BLaER1 treated with 17β-estradiol and CSF1 and Interleukin-3, amounts not matched to agents 10 nM and 100 nM (cell line): Measurements from ENCODE around the gene GNPTG.

ENCODE experiments used
- H3K27ac ChIP-seq, 11 experiments: shearing (Covaris generic); formaldehyde crosslinking; 2 replicates each; pipeline ENCODE4 v1.8.1; 2022
- H3K27me3 ChIP-seq, 11 experiments: shearing (Covaris generic); formaldehyde crosslinking; 2 replicates each; pipeline ENCODE4 v1.8.1; 2022
- H3K36me3 ChIP-seq, 11 experiments: shearing (Covaris generic); formaldehyde crosslinking; 2 replicates each; pipeline ENCODE4 v1.8.1; 2022
- H3K4me1 ChIP-seq, 10 experiments: shearing (Covaris generic); formaldehyde crosslinking; 2 replicates each; pipeline ENCODE4 v1.8.1; 2022
- H3K4me2 ChIP-seq, 11 experiments: shearing (Covaris generic); formaldehyde crosslinking; 2 replicates each; pipeline ENCODE4 v1.8.1; 2022
- H3K4me3 ChIP-seq, 10 experiments: shearing (Covaris generic); formaldehyde crosslinking; 2 replicates each; pipeline ENCODE4 v1.8.1; 2022
- H3K9ac ChIP-seq, 11 experiments: shearing (Covaris generic); formaldehyde crosslinking; 2 replicates each; pipeline ENCODE4 v1.8.1; 2022
- H3K9me3 ChIP-seq, 11 experiments: shearing (Covaris generic); formaldehyde crosslinking; replicated peaks in 1 of 11; 2 replicates each; pipeline ENCODE4 v1.8.1; 2022
- H4K20me1 ChIP-seq, 11 experiments: shearing (Covaris generic); formaldehyde crosslinking; 2 replicates each; pipeline ENCODE4 v1.8.1; 2022
- Cebpa-rat ChIP-seq, 11 experiments: shearing (Covaris generic); IDR thresholded peaks; 2 replicates each; pipeline ENCODE4 v1.8.1; 2022

The GNPTG gene

DNA sequence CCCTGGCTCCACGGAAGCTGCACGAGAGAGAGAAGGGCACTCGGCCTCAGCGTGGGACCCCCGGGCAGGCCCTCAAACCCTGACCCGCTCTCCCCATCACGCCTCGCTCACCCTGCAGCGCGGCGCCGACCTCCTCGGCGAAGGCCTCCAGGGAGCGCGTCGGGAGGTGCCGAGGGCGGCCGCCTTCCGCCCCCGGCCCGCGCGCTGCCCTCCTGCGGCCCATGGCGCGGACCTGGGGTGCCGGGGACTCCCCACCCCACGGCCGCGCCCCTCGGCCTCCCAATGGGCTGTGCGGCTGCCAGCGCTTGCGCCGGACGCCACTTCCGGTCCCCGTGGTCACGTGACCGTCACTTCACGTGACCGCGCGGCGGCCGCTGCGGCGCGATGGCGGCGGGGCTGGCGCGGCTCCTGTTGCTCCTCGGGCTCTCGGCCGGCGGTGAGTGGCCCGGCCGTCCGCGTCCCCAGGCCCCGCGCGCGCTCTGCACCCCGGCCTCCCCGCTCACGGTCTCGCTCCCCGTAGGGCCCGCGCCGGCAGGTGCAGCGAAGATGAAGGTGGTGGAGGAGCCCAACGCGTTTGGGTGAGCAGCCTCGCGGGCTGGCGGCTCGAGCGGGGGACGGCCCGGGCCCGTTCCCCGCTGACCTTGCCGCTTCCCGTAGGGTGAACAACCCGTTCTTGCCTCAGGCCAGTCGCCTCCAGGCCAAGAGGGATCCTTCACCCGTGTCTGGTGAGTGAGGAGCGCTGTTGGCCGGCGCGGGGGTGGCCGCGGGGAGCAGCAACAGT, at the start of gene GNPTG, which contains the start of gene TSR3:
TSS of gene GNPTG (plus strand) at position 350 of the 781 bp plus-strand sequence. CDS start at position 385, 35 bp downstream.
TSS of gene TSR3 (minus strand) at position 297 of the 781 bp plus-strand sequence. CDS start at position 223, 74 bp downstream.
- H3K36me3 ChIP-seq, result peaks cover 20 to 39% (median 27%) of the 10 kb centered on the region in 11 experiments
- peak within 1 kb of the TSS; percentile 95 to 99 (median 97) for H3K4me2 ChIP-seq
- H3K4me3 ChIP-seq, result peak within 1 kb of the TSS; percentile 77 to 99 (median 92)
- H3K9ac ChIP-seq, result peak within 1 kb of the TSS; percentile 73 to 96 (median 88)
- no peaks in the 10 kb centered on the region for H3K9me3 ChIP-seq
- no peaks in the 10 kb centered on the region for H3K27me3 ChIP-seq
- peaks cover 26 to 48% (median 32%) of the 10 kb centered on the region in 10 experiments for H3K4me1 ChIP-seq
- H4K20me1 ChIP-seq, result peaks cover 15 to 90% (median 45%) of the 10 kb centered on the region in 11 experiments; a peak in 21 of 22 replicates
- no peak for TF ChIP-seq Cebpa-rat (IDR thresholded peaks at IDR 0.05)
- peak within 1 kb of the TSS; percentile 70 to 86 (median 81) for H3K27ac ChIP-seq

DNA sequence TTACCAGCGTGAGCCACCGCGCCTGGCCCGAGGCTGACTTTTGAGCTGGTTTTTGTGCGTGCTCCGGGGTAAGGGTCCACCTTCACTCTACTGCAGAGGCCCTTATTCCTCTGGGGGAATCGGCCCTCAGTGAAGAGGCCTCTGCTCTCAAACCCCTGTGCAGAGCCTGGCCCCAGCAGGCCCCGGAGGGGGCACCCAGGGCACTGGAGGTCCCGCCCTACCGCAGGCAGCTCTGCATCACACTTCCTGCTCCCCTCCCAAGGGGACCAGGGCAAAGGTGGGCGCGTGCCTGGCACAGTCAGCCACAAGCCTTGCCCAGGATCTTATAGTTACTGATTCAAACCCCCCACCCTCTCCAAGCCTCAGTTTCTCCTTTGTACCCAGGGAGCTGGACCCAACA, 45.9 kb upstream of the GNPTG start:
- Histone ChIP-seq H3K9me3 (no peaks in the 10 kb centered on the region), H3K4me3 (peak overlapping the region in 4 of 10 experiments; percentile 9 to 32 (median 19); a peak in 3 of 20 replicates), H3K36me3 (peaks cover 0 to 6% (median 3%) of the 10 kb centered on the region in 11 experiments; a peak in 8 of 22 replicates), H3K27ac (peak overlapping the region in 10 of 11 experiments; percentile 79 to 89 (median 84); a peak in 19 of 22 replicates), H3K4me2 (peak overlapping the region; percentile 66 to 96 (median 85)), H3K27me3 (no peaks in the 10 kb centered on the region), H3K4me1 (peaks cover 31 to 65% (median 63%) of the 10 kb centered on the region in 10 experiments), H4K20me1 (peaks cover 10 to 13% (median 11%) of the 10 kb centered on the region in 11 experiments), H3K9ac (peak overlapping the region; percentile 17 to 77 (median 70); a peak in 20 of 22 replicates)
- no peak for TF ChIP-seq Cebpa-rat (IDR thresholded peaks at IDR 0.05)

DNA sequence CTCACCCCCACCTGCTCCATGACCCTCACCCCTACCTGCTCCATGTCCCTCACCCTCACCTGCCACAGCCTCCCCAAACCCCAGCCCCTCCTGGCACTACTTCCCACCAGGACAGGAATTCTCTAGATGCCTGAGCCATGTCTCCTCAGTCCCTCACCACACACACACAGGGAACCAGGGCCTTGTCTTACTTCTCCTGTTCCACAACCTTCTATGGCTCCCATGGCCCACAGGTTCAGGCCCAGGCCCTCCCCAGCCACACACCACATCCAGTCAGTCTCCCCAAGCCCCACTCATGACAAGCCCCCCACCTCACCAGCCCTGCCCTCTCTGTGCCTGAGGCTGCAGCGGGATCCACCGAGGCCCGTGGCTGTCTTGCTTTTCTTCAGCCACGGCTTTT, 45.4 kb upstream of the GNPTG start:
- H3K9me3 ChIP-seq, result no peaks in the 10 kb centered on the region
- H3K9ac ChIP-seq, result peak overlapping the region in 10 of 11 experiments; percentile 48 to 77 (median 71); a peak in 14 of 22 replicates
- H3K4me3 ChIP-seq, result no peak overlapping the region

DNA sequence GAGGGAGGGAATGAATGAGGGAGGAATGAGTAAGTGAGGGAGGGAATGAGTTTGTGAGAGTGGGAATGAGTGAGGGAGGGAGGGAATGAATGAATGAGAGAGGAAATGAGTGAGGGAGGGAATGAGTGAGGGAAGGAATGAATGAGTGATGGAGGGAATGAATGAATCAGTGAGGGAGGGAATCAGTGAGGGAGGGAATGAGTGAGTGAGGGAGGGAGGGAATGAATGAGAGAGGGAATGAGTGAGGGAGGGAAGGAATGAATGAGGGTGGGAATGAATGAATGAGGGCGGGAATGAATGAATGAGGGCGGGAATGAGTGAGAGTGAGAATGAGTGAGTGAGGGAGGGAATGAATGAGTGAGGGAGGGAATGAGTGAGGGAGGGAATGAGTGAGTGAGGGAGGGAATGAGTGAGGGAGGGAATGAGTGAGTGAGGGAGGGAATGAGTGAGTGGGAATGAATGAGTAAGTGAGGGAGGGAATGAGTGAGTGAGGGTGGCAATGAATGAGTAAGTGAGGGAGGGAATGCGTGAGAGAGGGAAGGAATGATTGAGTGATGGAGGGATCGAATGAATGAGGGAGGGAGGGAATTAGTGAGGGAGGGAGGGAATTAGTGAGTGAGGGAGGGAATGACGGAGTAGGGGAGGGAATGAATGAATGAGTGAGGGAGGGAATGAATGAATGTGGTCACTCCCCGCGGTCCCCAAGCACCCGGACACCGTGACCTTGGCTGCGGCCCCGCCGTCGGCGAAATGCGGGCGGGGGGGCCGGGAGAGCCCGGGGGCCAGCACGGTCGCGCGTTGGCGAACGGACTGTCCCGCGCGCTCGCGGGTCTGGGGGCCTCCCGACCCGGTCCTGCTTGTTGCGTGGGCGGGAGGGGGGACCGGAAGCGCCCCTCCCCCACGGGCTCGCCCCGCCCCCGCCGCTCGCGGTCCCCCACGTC, 43.4 kb upstream of the GNPTG start:
- peak overlapping the region; percentile 99 to 100 (median 100) for H3K9ac ChIP-seq

More for the DNA sequence above, 45.4 kb upstream of the GNPTG start:
- Histone ChIP-seq H3K36me3 (peaks cover 0 to 10% (median 6%) of the 10 kb centered on the region in 11 experiments; a peak in 15 of 22 replicates), H3K4me1 (peaks cover 35 to 64% (median 62%) of the 10 kb centered on the region in 10 experiments), H3K27ac (peak overlapping the region in 9 of 11 experiments; percentile 79 to 89 (median 84); a peak in 18 of 22 replicates), H3K27me3 (no peaks in the 10 kb centered on the region), H3K4me2 (peak overlapping the region in 10 of 11 experiments; percentile 70 to 96 (median 85); a peak in 21 of 22 replicates), H4K20me1 (peaks cover 15 to 18% (median 16%) of the 10 kb centered on the region in 11 experiments)
- no peak for TF ChIP-seq Cebpa-rat (IDR thresholded peaks at IDR 0.05)

DNA sequence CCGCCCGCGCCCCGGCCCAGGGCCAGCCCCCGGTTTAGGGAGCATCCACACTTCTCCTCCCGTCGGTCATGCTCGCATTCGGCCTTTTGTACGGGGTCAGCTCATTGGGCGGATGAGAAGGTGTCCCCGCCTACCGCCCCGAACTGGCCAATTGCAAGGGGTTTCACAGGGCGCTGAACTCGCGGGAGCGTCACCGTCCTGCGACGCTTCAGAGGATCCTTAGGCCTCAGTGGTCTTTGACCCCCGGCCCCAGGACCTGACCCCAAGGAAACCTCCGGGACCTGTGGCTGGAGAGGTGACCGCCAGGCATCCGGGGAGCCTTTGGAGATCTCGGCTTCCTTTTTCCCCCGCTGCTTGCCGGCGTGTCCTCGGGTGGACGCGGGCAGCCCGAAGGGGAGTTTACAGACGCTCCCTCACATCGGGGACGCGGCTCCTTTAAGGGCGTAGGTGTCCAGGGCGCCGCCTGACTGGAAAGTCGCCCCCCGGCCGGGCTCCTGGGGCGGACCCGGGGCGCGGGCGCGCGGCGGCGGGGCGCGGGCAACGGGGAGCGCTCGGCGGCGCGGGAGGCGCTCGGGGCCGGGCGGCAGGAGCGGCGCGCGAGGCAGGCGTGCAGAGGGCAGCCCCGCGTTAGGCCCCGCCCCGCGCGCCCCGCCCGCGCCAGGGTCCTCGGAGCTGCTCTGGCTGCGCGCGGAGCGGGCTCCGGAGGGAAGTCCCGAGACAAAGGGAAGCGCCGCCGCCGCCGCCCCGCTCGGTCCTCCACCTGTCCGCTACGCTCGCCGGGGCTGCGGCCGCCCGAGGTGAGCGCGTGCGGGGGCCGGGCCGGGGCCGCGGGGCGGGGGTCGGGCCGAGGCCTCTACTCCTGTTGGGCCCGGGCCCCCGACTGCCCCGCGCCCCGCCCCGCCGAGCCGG, 42.5 kb upstream of the GNPTG start, which contains the start of gene UBE2I:
TSS of gene UBE2I (plus strand) at position 660 of the 909 bp plus-strand sequence. CDS start 4,395 bp downstream, outside the sequence.
- H3K9me3 ChIP-seq, result no peaks in the 10 kb centered on the region
- peaks cover 44 to 47% (median 45%) of the 10 kb centered on the region in 11 experiments for H4K20me1 ChIP-seq
- H3K36me3 ChIP-seq, result peaks cover 26 to 39% (median 33%) of the 10 kb centered on the region in 11 experiments
- TF ChIP-seq Cebpa-rat (IDR thresholded peaks at IDR 0.05), result no peak
- peak within 1 kb of the TSS; percentile 84 to 100 (median 98) for H3K4me3 ChIP-seq
- H3K4me2 ChIP-seq, result peak within 1 kb of the TSS; percentile 93 to 100 (median 98)
- H3K9ac ChIP-seq, result peak within 1 kb of the TSS; percentile 99 to 100 (median 100)
- H3K4me1 ChIP-seq, result peaks cover 45 to 59% (median 52%) of the 10 kb centered on the region in 10 experiments
- no peaks in the 10 kb centered on the region for H3K27me3 ChIP-seq
- peak within 1 kb of the TSS; percentile 100 for H3K27ac ChIP-seq

More for the DNA sequence above, 43.4 kb upstream of the GNPTG start:
- Histone ChIP-seq H4K20me1 (peaks cover 35 to 38% (median 36%) of the 10 kb centered on the region in 11 experiments), H3K4me2 (peak overlapping the region in 9 of 11 experiments; percentile 19 to 52 (median 37); a peak in 10 of 22 replicates), H3K27me3 (no peaks in the 10 kb centered on the region), H3K9me3 (no peaks in the 10 kb centered on the region), H3K27ac (peak overlapping the region; percentile 100), H3K36me3 (peaks cover 17 to 30% (median 24%) of the 10 kb centered on the region in 11 experiments; a peak in 21 of 22 replicates), H3K4me1 (peaks cover 53 to 63% (median 61%) of the 10 kb centered on the region in 10 experiments), H3K4me3 (peak overlapping the region; percentile 84 to 100 (median 98))
- TF ChIP-seq Cebpa-rat (IDR thresholded peaks at IDR 0.05), result no peak

DNA sequence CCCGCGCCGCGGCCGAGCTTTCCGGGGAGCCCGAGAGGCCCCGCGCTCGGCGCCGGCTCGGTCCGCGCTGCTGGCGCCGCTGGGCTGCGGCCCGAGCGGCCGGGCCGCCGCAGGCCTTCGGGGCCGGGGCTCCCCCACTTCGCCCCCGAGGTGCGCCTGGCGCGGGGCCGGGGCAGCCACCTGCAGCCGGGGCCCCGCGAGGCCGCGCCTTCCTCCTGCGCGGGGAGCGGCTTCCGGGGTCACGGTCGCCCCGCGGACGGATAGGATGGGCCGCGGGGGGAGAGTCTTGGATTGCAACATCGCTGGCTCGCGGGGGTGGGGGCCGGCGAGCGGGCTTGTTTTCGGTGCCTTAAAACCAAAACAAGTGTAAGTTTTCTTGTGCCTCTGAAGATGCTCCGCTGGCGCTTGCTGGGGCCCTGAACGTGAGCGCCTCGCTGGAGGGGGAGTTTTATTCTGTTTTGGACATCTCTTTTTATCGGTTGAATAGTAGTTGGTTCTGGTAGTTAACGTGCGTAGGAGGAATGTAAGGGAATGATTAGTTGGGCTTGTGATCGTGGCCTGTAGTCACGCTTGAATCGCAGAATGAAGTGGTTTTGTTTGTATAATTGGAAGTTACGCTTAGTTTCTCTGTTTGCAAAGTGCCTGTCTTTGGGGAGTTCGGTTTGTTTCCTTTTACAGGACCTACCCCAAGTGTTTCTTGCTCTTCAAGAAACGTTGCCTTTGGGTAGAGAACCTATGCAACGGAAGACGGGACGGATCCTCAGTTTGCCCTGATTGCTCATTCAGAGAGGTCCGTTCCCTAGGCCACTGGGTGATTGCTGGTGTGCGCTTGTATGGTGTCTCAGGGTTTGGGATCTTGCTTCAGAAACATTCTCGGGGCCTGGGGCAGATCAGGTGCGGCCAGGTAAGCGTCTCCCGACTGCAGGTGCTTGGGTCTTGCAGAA, 41.6 kb upstream of the GNPTG start:
- H3K27ac ChIP-seq, result peak overlapping the region; percentile 100
- peaks cover 35 to 52% (median 44%) of the 10 kb centered on the region in 10 experiments for H3K4me1 ChIP-seq
- peak overlapping the region; percentile 93 to 100 (median 98) for H3K4me2 ChIP-seq
- H3K4me3 ChIP-seq, result peak overlapping the region; percentile 84 to 100 (median 98)
- TF ChIP-seq Cebpa-rat (IDR thresholded peaks at IDR 0.05), result peak in 9 of 11 experiments; percentile 36 to 91 (median 66); a peak in 13 of 22 replicates
- no peaks in the 10 kb centered on the region for H3K27me3 ChIP-seq
- H3K9me3 ChIP-seq, result no peaks in the 10 kb centered on the region
- peaks cover 53 to 56% (median 55%) of the 10 kb centered on the region in 11 experiments for H4K20me1 ChIP-seq
- H3K36me3 ChIP-seq, result peaks cover 35 to 49% (median 42%) of the 10 kb centered on the region in 11 experiments
- peak overlapping the region; percentile 99 to 100 (median 100) for H3K9ac ChIP-seq
